Stomach (tissue), 4 donors: ENCODE data around the gene LRCH4.

ENCODE experiments used
- CTCF ChIP-seq, 7 experiments: fragments of 450-650 bp in 4 of 7; fragments of 200-600 bp in 3 of 7; sonication (generic) in 3 of 7; IDR thresholded peaks; one replicate each; pipeline ENCODE4 v1.5.1; 2016 to 2019; ENCODE audit warnings: antibody characterized with exemption in 7 of 7, control low read depth in 2 of 7, mild to moderate bottlenecking in 1 of 7
- EP300 ChIP-seq: sonication (generic); formaldehyde crosslinking; IDR thresholded peaks from one replicate; pipeline ENCODE4 v1.6.1; 2017; ENCODE audit warnings: antibody characterized with exemption
- POLR2A ChIP-seq, 4 donors: fragments of 450-650 bp; IDR thresholded peaks; one replicate each; pipeline ENCODE4 v1.6.1; 2016; ENCODE audit warnings: antibody characterized with exemption in 4 of 4, control low read depth in 2 of 4, mild to moderate bottlenecking in 1 of 4, moderate library complexity in 1 of 4

- TF ChIP-seq EP300: no peak
- no peak for TF ChIP-seq CTCF (IDR thresholded peaks at IDR 0.05)
- no peak for TF ChIP-seq POLR2A (IDR thresholded peaks at IDR 0.05)
Observed at GRCh38 chr7:100572949-100573675, 12.8 kb downstream of the LRCH4 start.
